Esophagus muscularis mucosa (tissue), 4 donors: ENCODE data around the gene SHH.

Source experiments
- EP300 ChIP-seq: sonication (generic); formaldehyde crosslinking; IDR thresholded peaks from one replicate; pipeline ENCODE4 v1.6.1; 2017; ENCODE audit warnings: antibody characterized with exemption
- POLR2A ChIP-seq: fragments of 450-650 bp; IDR thresholded peaks from one replicate; pipeline ENCODE4 v1.6.1; 2017; ENCODE audit warnings: antibody characterized with exemption, moderate library complexity, mild to moderate bottlenecking, low read depth
- TF ChIP-seq, protein P1 (sequence below), 3 experiments: fragments of 200-600 bp in 2 of 3; fragments of 450-650 bp in 1 of 3; sonication (generic) in 2 of 3; IDR thresholded peaks; one replicate each; pipeline ENCODE4 v1.5.1; 2017 to 2019; ENCODE audit warnings: antibody characterized with exemption in 3 of 3, mild to moderate bottlenecking in 2 of 3, moderate library complexity in 1 of 3

GRCh38 chr7:155845226-155845625 lies 33.0 kb upstream of the SHH start:
- TF ChIP-seq, protein P1, sequence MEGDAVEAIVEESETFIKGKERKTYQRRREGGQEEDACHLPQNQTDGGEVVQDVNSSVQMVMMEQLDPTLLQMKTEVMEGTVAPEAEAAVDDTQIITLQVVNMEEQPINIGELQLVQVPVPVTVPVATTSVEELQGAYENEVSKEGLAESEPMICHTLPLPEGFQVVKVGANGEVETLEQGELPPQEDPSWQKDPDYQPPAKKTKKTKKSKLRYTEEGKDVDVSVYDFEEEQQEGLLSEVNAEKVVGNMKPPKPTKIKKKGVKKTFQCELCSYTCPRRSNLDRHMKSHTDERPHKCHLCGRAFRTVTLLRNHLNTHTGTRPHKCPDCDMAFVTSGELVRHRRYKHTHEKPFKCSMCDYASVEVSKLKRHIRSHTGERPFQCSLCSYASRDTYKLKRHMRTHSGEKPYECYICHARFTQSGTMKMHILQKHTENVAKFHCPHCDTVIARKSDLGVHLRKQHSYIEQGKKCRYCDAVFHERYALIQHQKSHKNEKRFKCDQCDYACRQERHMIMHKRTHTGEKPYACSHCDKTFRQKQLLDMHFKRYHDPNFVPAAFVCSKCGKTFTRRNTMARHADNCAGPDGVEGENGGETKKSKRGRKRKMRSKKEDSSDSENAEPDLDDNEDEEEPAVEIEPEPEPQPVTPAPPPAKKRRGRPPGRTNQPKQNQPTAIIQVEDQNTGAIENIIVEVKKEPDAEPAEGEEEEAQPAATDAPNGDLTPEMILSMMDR (IDR thresholded peaks at IDR 0.05) = no peak
- no peak for TF ChIP-seq EP300
- TF ChIP-seq POLR2A = no peak
